IMR-90 (cell line): Measurements from ENCODE around the gene CEP170. TPM values are rescaled to one million over a fixed set of nuclear protein-coding genes. Genes with fewer than 3 reads are reported as not detected.
"Not testable (repeated sequence)": the region's sequence is repeated elsewhere in the genome, so short reads cannot be mapped to it uniquely, and the experiment has no call there.

Source experiments
- ATAC-seq: fragments of 200-7000 bp; cut with Tn5 transposase; 2 replicates; pipeline ENCODE4 v1.9.1; 2020; ENCODE audit warnings: low read depth, mild to moderate bottlenecking, moderate library complexity
- BruUV-seq: library from RNA; stranded (reverse); fragments of 400-500 nt; replicated peaks from 2 replicates; lab custom pipeline; 2021; lab: Mats Ljungman, UMichigan
- CTCF ChIA-PET: fragments of 300-600 bp; formaldehyde crosslinking; extraction: SDS; loops from one replicate; lab custom pipeline; 2021; ENCODE audit warnings: antibody characterized with exemption; lab: Yijun Ruan, JAX
- POLR2A ChIA-PET: fragments of 300-600 bp; sonication (Branson Sonifier 250); formaldehyde crosslinking; loops from one replicate; lab custom pipeline; 2022; ENCODE audit warnings: antibody characterized with exemption; ENCODE audit not compliant: unreplicated experiment; lab: Charles Lee
- DNase-seq: peaks from one replicate; pipeline ENCODE4 v3.0.0; 2013
- H2AFZ ChIP-seq: replicated peaks from 2 replicates; pipeline ENCODE3; 2013; ENCODE audit warnings: low read length, mild to moderate bottlenecking; ENCODE audit not compliant: poor library complexity
- H2AK5ac ChIP-seq: 2 replicates; pipeline ENCODE4 v1.6.1; 2013; ENCODE audit warnings: low read depth, low read length, inconsistent platforms
- H2AK9ac ChIP-seq: replicated peaks from 2 replicates; pipeline ENCODE3; 2013; ENCODE audit warnings: mild to moderate bottlenecking, low read depth, low read length, moderate library complexity; ENCODE audit not compliant: poor library complexity
- H2BK120ac ChIP-seq: 2 replicates; pipeline ENCODE4 v1.6.1; 2013; ENCODE audit warnings: low read depth, low read length, inconsistent platforms
- H2BK15ac ChIP-seq: 3 replicates; pipeline ENCODE4 v1.6.1; 2013; ENCODE audit warnings: low read depth, low read length, inconsistent platforms
- H2BK20ac ChIP-seq: 2 replicates; pipeline ENCODE4 v1.6.1; 2013; ENCODE audit warnings: low read depth, mild to moderate bottlenecking, inconsistent platforms, low read length, moderate library complexity
- H2BK5ac ChIP-seq: 2 replicates; pipeline ENCODE4 v1.6.1; 2013; ENCODE audit warnings: mild to moderate bottlenecking, low read depth, low read length, inconsistent platforms; ENCODE audit not compliant: poor library complexity, severe bottlenecking
- H3K14ac ChIP-seq: replicated peaks from 2 replicates; pipeline ENCODE4 v1.6.1; 2013; ENCODE audit warnings: low read depth, low read length, inconsistent platforms
- H3K18ac ChIP-seq: 2 replicates; pipeline ENCODE4 v1.6.1; 2013; ENCODE audit warnings: low read depth, low read length, control low read depth
- H3K23ac ChIP-seq: 2 replicates; pipeline ENCODE4 v1.6.1; 2013; ENCODE audit warnings: low read depth, low read length, inconsistent platforms
- H3K27ac ChIP-seq: 2 replicates; pipeline ENCODE4 v1.5.1; 2013; ENCODE audit warnings: mild to moderate bottlenecking, control low read depth, low read length; ENCODE audit not compliant: insufficient read depth
- H3K27me3 ChIP-seq: 2 replicates; pipeline ENCODE4 v1.6.1; 2013; ENCODE audit warnings: low read length; ENCODE audit not compliant: control insufficient read depth, insufficient read depth
- H3K36me3 ChIP-seq: 2 replicates; pipeline ENCODE4 v1.6.1; 2013; ENCODE audit warnings: low read length, mixed read lengths; ENCODE audit not compliant: control insufficient read depth, insufficient read depth
- H3K4ac ChIP-seq: 2 replicates; pipeline ENCODE4 v1.6.1; 2013; ENCODE audit warnings: low read depth, low read length, inconsistent platforms
- H3K4me1 ChIP-seq: 2 replicates; pipeline ENCODE4 v1.6.1; 2013; ENCODE audit warnings: low read length, mixed read lengths; ENCODE audit not compliant: control insufficient read depth, insufficient read depth
- H3K4me2 ChIP-seq: 2 replicates; pipeline ENCODE4 v1.6.1; 2013; ENCODE audit warnings: low read depth, mild to moderate bottlenecking, control low read depth, low read length, moderate library complexity
- H3K4me3 ChIP-seq: 2 replicates; pipeline ENCODE4 v1.5.1; 2013; ENCODE audit warnings: low read depth, mild to moderate bottlenecking, control low read depth, low read length, moderate library complexity; ENCODE audit not compliant: insufficient read depth
- H3K56ac ChIP-seq: 2 replicates; pipeline ENCODE4 v1.6.1; 2013; ENCODE audit warnings: low read length, inconsistent platforms; ENCODE audit not compliant: insufficient read depth; ENCODE audit errors: extremely low read depth
- H3K79me1 ChIP-seq, 2 experiments: 2 replicates each; pipeline ENCODE4 v1.6.1; 2013; ENCODE audit warnings: low read length in 2 of 2, inconsistent platforms in 1 of 2, low read depth in 1 of 2
- H3K9ac ChIP-seq: 2 replicates; pipeline ENCODE4 v1.6.1; 2013; ENCODE audit warnings: low read depth, low read length, control low read depth
- H3K9me1 ChIP-seq: 2 replicates; pipeline ENCODE4 v1.6.1; 2013; ENCODE audit warnings: low read length, inconsistent platforms; ENCODE audit not compliant: insufficient read depth
- H3K9me3 ChIP-seq: 2 replicates; pipeline ENCODE4 v1.6.1; 2013; ENCODE audit warnings: low read length; ENCODE audit not compliant: control insufficient read depth, insufficient read depth
- H4K20me1 ChIP-seq: 2 replicates; pipeline ENCODE4 v1.6.1; 2013; ENCODE audit warnings: low read length, inconsistent platforms; ENCODE audit not compliant: insufficient read depth
- H4K5ac ChIP-seq: 2 replicates; pipeline ENCODE4 v1.6.1; 2013; ENCODE audit warnings: mild to moderate bottlenecking, low read depth, low read length, control low read depth
- H4K8ac ChIP-seq, 2 experiments: 2 replicates each; pipeline ENCODE4 v1.6.1; 2013; ENCODE audit warnings: low read depth in 2 of 2, low read length in 2 of 2, control low read depth in 1 of 2, inconsistent platforms in 1 of 2
- H4K91ac ChIP-seq: 2 replicates; pipeline ENCODE4 v1.6.1; 2013; ENCODE audit warnings: low read depth, low read length, inconsistent platforms; ENCODE audit not compliant: insufficient read depth
- WGBS, 2 experiments: methylation state at CpG; one replicate each; pipeline versions ENCODE4 v1.1.5 to v1.1.7; 2013; ENCODE audit warnings: missing lambda C conversion rate in 2 of 2; ENCODE audit not compliant: insufficient read length in 1 of 2; ENCODE audit errors: extremely low coverage in 2 of 2; 5-methylcytosine and 5-hydroxymethylcytosine counted together
- dilution Hi-C: fragments of 300-500 bp; cut with HindIII; formaldehyde crosslinking; loops from one replicate; pipeline ENCODE4 v1.14.3; 2018; ENCODE audit warnings: low sequenced_read_pairs; ENCODE audit not compliant: unreplicated experiment
- in situ Hi-C: fragments of 300-500 bp; cut with MboI; formaldehyde crosslinking; loops from 3 replicates; pipeline ENCODE4 v1.14.3; 2019; ENCODE audit warnings: low sequenced_read_pairs, inconsistent platforms, mixed read lengths
- intact Hi-C: fragments of 100-400 bp; cut with micrococcal nuclease; formaldehyde crosslinking; loops from 2 replicates; pipeline ENCODE4 v1.10.0; 2022
- polyA plus RNA-seq, 3 experiments: library from polyadenylated mRNA; depleted of rRNA; stranded (reverse); fragments of >200 nt; gene quantifications; 2 replicates each; pipeline ENCODE4 v1.2.3, GENCODE V29; 2012; ENCODE audit warnings: low replicate concordance in 1 of 3
- total RNA-seq: library from RNA; depleted of rRNA; stranded (reverse); fragments of >200 nt; gene quantifications from 2 replicates; pipeline ENCODE4 v1.2.3, GENCODE V29; 2012

Gene CEP170
- total and polyA plus RNA-seq, 2 of the 4 experiments (the other 2 are of a cell fraction): 65.8 to 151 TPM

- H3K36me3 ChIP-seq, H3K27ac ChIP-seq, H3K14ac ChIP-seq, H3K4me3 ChIP-seq, H3K79me1 ChIP-seq, POLR2A ChIA-PET, H2BK20ac ChIP-seq, H3K23ac ChIP-seq, BruUV-seq, H3K56ac ChIP-seq, ATAC-seq, in situ Hi-C loops, H2AK9ac ChIP-seq, H2BK15ac ChIP-seq, H3K9ac ChIP-seq, DNase-seq, H3K18ac ChIP-seq, intact Hi-C loops, H2BK5ac ChIP-seq, H2AFZ ChIP-seq, H3K9me3 ChIP-seq, H3K4ac ChIP-seq, H3K9me1 ChIP-seq, H3K4me1 ChIP-seq, H4K5ac ChIP-seq, H4K8ac ChIP-seq, dilution Hi-C loops, H3K4me2 ChIP-seq, H4K91ac ChIP-seq, H2BK120ac ChIP-seq, H2AK5ac ChIP-seq, H4K20me1 ChIP-seq, CTCF ChIA-PET, H3K27me3 ChIP-seq: not testable (repeated sequence)
- no CpG with 5 or more reads among the region's 8 CpGs for WGBS, 2 experiments
Observed at GRCh38 chr1:243186201-243186995, 68.7 kb downstream of the CEP170 start.

- H2AFZ ChIP-seq, DNase-seq, H2BK120ac ChIP-seq, H3K18ac ChIP-seq, POLR2A ChIA-PET, H2BK5ac ChIP-seq, H3K23ac ChIP-seq, H3K9me3 ChIP-seq, in situ Hi-C loops, H2AK9ac ChIP-seq, H3K4me3 ChIP-seq, H3K27ac ChIP-seq, H3K4me2 ChIP-seq, H3K4me1 ChIP-seq, H4K20me1 ChIP-seq, H3K27me3 ChIP-seq, H3K14ac ChIP-seq, ATAC-seq, H2BK20ac ChIP-seq, dilution Hi-C loops, H3K4ac ChIP-seq, H4K5ac ChIP-seq, BruUV-seq, H2BK15ac ChIP-seq, H3K79me1 ChIP-seq, H3K36me3 ChIP-seq, H3K9ac ChIP-seq, H4K91ac ChIP-seq, H3K9me1 ChIP-seq, H3K56ac ChIP-seq, intact Hi-C loops, H4K8ac ChIP-seq, H2AK5ac ChIP-seq, CTCF ChIA-PET: not testable (repeated sequence)
- WGBS, 2 experiments: 100% methylated on average over 4 of the region's 7 CpGs; no CpG with 5 or more reads in 1 of the 2 experiments
Observed at GRCh38 chr1:243184787-243185186, 70.3 kb downstream of the CEP170 start.
